A549 (cell line): ENCODE results near the gene FGGY. TPM values are rescaled to one million over a fixed set of nuclear protein-coding genes. Genes with fewer than 3 reads are reported as not detected.

Source experiments
- ATAC-seq, 2 experiments: fragments of 200-7000 bp in 1 of 2; fragments of >200 bp in 1 of 2; cut with Nextera tagmentation in 1 of 2; cut with Tn5 transposase in 1 of 2; 3 replicates each; pipeline versions ENCODE4 v1.8.0 to v1.9.1; 2018 to 2020; ENCODE audit warnings: mild to moderate bottlenecking in 1 of 2, moderate library complexity in 1 of 2
- CTCF ChIA-PET: fragments of 300-600 bp; sonication (Branson Sonifier 250); formaldehyde crosslinking; extraction: SDS; loops from one replicate; lab custom pipeline; 2021; ENCODE audit warnings: antibody characterized with exemption, inconsistent platforms; lab: Yijun Ruan, JAX
- POLR2A ChIA-PET: fragments of 350-600 bp; formaldehyde crosslinking; extraction: SDS; loops from one replicate; lab custom pipeline; 2021; ENCODE audit warnings: antibody characterized with exemption, inconsistent platforms; lab: Yijun Ruan, JAX
- DNase-seq, 2 experiments: peaks; one replicate each; pipeline versions ENCODE4 v3.0.0 to v3.0.0-alpha.2; 2011 to 2016; ENCODE audit warnings: low read depth in 1 of 2, low spot score in 1 of 2
- FAIRE-seq: peaks from 2 replicates; lab custom pipeline; 2011; peaks lifted over from hg19 to GRCh38; lab: Jason Lieb, UNC
- H3K27ac ChIP-seq, 2 experiments: fragments of >200 bp; sonication (Bioruptor Twin); formaldehyde crosslinking; 3 replicates each; pipeline ENCODE4 v1.5.1; 2016 to 2017
- H3K4me1 ChIP-seq: fragments of >200 bp; sonication (Bioruptor Twin); formaldehyde crosslinking; 3 replicates; pipeline ENCODE4 v1.6.1; 2016
- H3K4me2 ChIP-seq: fragments of >200 bp; sonication (Bioruptor Twin); formaldehyde crosslinking; 3 replicates; pipeline ENCODE4 v1.6.1; 2016
- H3K4me3 ChIP-seq: fragments of >200 bp; sonication (Bioruptor Twin); formaldehyde crosslinking; 3 replicates; pipeline ENCODE4 v1.5.1; 2016
- H3K9me3 ChIP-seq: fragments of >200 bp; sonication (Bioruptor Twin); formaldehyde crosslinking; 3 replicates; pipeline ENCODE4 v1.6.1; 2016
- BHLHE40 ChIP-seq: IDR thresholded peaks from 2 replicates; pipeline ENCODE4 v1.6.1; 2012; ENCODE audit warnings: low read depth, low read length, inconsistent platforms
- CEBPB ChIP-seq, 2 experiments: fragments of >200 bp in 1 of 2; sonication (Bioruptor Twin) in 1 of 2; formaldehyde crosslinking in 1 of 2; IDR thresholded peaks; 2 replicates each; pipeline ENCODE4 v1.6.1; 2012 to 2016
- CHD4 ChIP-seq: fragments of 200-600 bp; sonication (generic); IDR thresholded peaks from 2 replicates; pipeline ENCODE4 v1.6.1; 2016; ENCODE audit warnings: antibody characterized with exemption, mild to moderate bottlenecking, borderline replicate concordance
- EHF ChIP-seq: fragments of 250-450 bp; sonication (Bioruptor Pico); IDR thresholded peaks from 2 replicates; pipeline ENCODE4 v1.5.0; 2020; ENCODE audit warnings: mild to moderate bottlenecking
- EHMT2 ChIP-seq: fragments of 200-600 bp; sonication (generic); IDR thresholded peaks from 2 replicates; pipeline ENCODE4 v1.6.1; 2016; ENCODE audit warnings: antibody characterized with exemption, low read depth, mild to moderate bottlenecking, moderate library complexity
- ESRRA ChIP-seq: fragments of 150-350 bp; IDR thresholded peaks from 2 replicates; pipeline ENCODE4 v1.6.1; 2014; ENCODE audit warnings: mild to moderate bottlenecking, low read length, borderline replicate concordance
- FOSB ChIP-seq: fragments of 250-450 bp; sonication (Bioruptor Pico); IDR thresholded peaks from 2 replicates; pipeline ENCODE4 v1.5.0; 2020; ENCODE audit warnings: mild to moderate bottlenecking, moderate library complexity
- FOSL2 ChIP-seq, 2 experiments: fragments of 450-650 bp in 1 of 2; fragments of >200 bp in 1 of 2; sonication (Bioruptor Twin) in 1 of 2; formaldehyde crosslinking; IDR thresholded peaks; 2 replicates each; pipeline versions ENCODE4 v1.5.0 to v1.6.1; 2016 to 2020; ENCODE audit warnings: mild to moderate bottlenecking in 1 of 2, moderate library complexity in 1 of 2
- FOXS1 ChIP-seq: fragments of 250-450 bp; sonication (Bioruptor Pico); IDR thresholded peaks from 2 replicates; pipeline ENCODE4 v1.5.0; 2020; ENCODE audit warnings: mild to moderate bottlenecking, moderate library complexity
- HDAC2 ChIP-seq: fragments of 200-600 bp; sonication (generic); IDR thresholded peaks from 2 replicates; pipeline ENCODE4 v1.6.1; 2016
- HOXB13 ChIP-seq: fragments of 250-450 bp; sonication (Bioruptor Pico); IDR thresholded peaks from 2 replicates; pipeline ENCODE4 v1.5.0; 2020; ENCODE audit warnings: low read depth, mild to moderate bottlenecking, moderate library complexity
- JUN ChIP-seq, 2 experiments: fragments of >200 bp; sonication (Bioruptor Twin); formaldehyde crosslinking; IDR thresholded peaks; 2 replicates in 1 of 2; 3 replicates in 1 of 2; pipeline ENCODE4 v1.6.1; 2016 to 2017
- MAFK ChIP-seq: fragments of 450-650 bp; IDR thresholded peaks from 2 replicates; pipeline ENCODE4 v1.6.1; 2014; ENCODE audit not compliant: partially characterized antibody
- MAZ ChIP-seq: fragments of 150-350 bp; IDR thresholded peaks from 2 replicates; pipeline ENCODE4 v1.6.1; 2014; ENCODE audit warnings: antibody characterized with exemption, low read depth, low read length, borderline replicate concordance
- MYC ChIP-seq: IDR thresholded peaks from 2 replicates; pipeline ENCODE4 v1.6.1; 2012; ENCODE audit warnings: mild to moderate bottlenecking, inconsistent platforms, low read length, improper control_type of control experiment, borderline replicate concordance
- NR3C1 ChIP-seq: fragments of >200 bp; sonication (Bioruptor Twin); formaldehyde crosslinking; IDR thresholded peaks from 3 replicates; pipeline ENCODE4 v1.6.1; 2017
- PHF8 ChIP-seq: fragments of 200-600 bp; sonication (generic); IDR thresholded peaks from 2 replicates; pipeline ENCODE4 v1.6.1; 2016; ENCODE audit warnings: low read depth, mild to moderate bottlenecking, antibody characterized with exemption, moderate library complexity, borderline replicate concordance
- RARB ChIP-seq: fragments of 250-450 bp; sonication (Bioruptor Pico); IDR thresholded peaks from 2 replicates; pipeline ENCODE4 v1.8.0; 2021; ENCODE audit warnings: mild to moderate bottlenecking, moderate library complexity
- REST ChIP-seq: fragments of 200-600 bp; sonication (generic); IDR thresholded peaks from 2 replicates; pipeline ENCODE4 v1.6.1; 2016; ENCODE audit warnings: antibody characterized with exemption, mild to moderate bottlenecking, moderate library complexity
- TFCP2L1 ChIP-seq: fragments of 250-450 bp; sonication (Bioruptor Pico); IDR thresholded peaks from 2 replicates; pipeline ENCODE4 v1.5.0; 2021; ENCODE audit warnings: mild to moderate bottlenecking
- ZFP36 ChIP-seq: fragments of 450-650 bp; IDR thresholded peaks from 2 replicates; pipeline ENCODE4 v1.6.1; 2014; ENCODE audit warnings: borderline replicate concordance; ENCODE audit not compliant: partially characterized antibody
- WGBS: methylation state at CpG from one replicate; pipeline ENCODE4 v1.1.6; 2017; ENCODE audit errors: missing lambda C conversion rate; 5-methylcytosine and 5-hydroxymethylcytosine counted together
- polyA plus RNA-seq, 4 experiments: library from polyadenylated mRNA; depleted of rRNA in 3 of 4; stranded (reverse); fragments of >200 nt; fragmentation: RNase III in 1 of 4; extraction: RNeasy Plus Mini Kit Qiagen cat#74134 plus additional on column Dnase treatment in 1 of 4; gene quantifications; 2 replicates in 3 of 4; 3 replicates in 1 of 4; pipeline ENCODE4 v1.2.3, GENCODE V29; 2011 to 2017
- TF ChIP-seq, protein P1 (sequence below): IDR thresholded peaks from 2 replicates; pipeline ENCODE4 v1.6.1; 2012
- TF ChIP-seq, protein P2 (sequence below): fragments of 450-650 bp; IDR thresholded peaks from 2 replicates; pipeline ENCODE4 v1.6.1; 2014; ENCODE audit warnings: antibody characterized with exemption
- TF ChIP-seq, protein P3 (sequence below): fragments of 250-450 bp; sonication (Bioruptor Pico); IDR thresholded peaks from 2 replicates; pipeline ENCODE4 v1.5.0; 2021; ENCODE audit warnings: mild to moderate bottlenecking, moderate library complexity, borderline replicate concordance

Gene FGGY
- polyA plus RNA-seq, 2 of the 4 experiments (the other 2 are of a cell fraction) = 2.9 to 4.8 TPM

DNA sequence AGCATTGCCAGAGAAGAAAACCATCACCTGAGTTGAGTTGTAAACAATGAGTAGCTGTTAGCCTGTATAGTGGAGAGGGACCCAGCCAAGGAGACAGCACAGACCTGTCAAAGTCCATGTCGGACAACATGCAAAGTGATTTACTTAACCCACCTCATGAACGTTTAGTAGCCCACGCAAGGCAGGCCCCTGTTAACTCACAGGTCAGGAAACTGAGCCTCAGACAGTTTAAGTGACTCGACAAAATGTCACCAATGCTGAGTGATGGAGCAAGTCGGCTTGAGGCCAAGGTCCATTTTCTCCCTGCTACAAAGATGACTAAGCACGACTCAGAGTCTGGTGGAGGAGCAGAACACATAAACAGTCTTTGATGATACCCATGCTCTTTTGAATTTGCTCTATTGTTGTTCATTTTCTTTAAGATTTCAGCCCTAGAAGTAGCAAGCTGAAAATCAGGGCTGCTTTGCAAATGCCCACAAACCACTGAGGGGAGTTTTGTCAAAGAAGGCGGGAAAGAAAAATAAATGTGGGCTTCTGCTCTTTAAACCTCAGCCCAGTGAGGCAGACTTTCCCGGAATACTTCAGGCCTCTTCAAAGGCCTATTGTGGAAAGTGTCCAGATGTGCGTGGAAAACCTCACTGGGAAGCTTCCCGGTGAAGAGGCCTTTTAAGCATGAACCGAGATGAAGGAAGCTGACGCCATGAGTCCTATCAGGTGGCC lies 434.0 kb downstream of the FGGY start (continued):
- TF ChIP-seq CHD4 = no peak
- TF ChIP-seq FOSB (CRISPR knock-in tag) = no peak
- TF ChIP-seq, protein P1, sequence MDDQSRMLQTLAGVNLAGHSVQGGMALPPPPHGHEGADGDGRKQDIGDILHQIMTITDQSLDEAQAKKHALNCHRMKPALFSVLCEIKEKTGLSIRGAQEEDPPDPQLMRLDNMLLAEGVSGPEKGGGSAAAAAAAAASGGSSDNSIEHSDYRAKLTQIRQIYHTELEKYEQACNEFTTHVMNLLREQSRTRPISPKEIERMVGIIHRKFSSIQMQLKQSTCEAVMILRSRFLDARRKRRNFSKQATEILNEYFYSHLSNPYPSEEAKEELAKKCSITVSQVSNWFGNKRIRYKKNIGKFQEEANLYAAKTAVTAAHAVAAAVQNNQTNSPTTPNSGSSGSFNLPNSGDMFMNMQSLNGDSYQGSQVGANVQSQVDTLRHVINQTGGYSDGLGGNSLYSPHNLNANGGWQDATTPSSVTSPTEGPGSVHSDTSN = no peak
- TF ChIP-seq TFCP2L1 (CRISPR knock-in tag) = no peak
- TF ChIP-seq ZFP36 = no peak
- TF ChIP-seq PHF8 = no peak
- no peak for TF ChIP-seq RARB (CRISPR knock-in tag)
- TF ChIP-seq BHLHE40 = no peak
- TF ChIP-seq CEBPB (IDR thresholded peaks at IDR 0.05) = no peak; a peak in 1 of 4 replicates
- no peak for TF ChIP-seq EHF (CRISPR knock-in tag)
- no peak for TF ChIP-seq REST

GRCh38 chr1:59731591-59731990 lies 434.7 kb downstream of the FGGY start:
- Histone ChIP-seq H3K9me3 (no peaks in the 10 kb centered on the region; the same call in 1 of the 3 replicates), H3K4me2 (peak overlapping the region; percentile 66), H3K4me1 (peaks cover 24% of the 10 kb centered on the region), H3K4me3 (no peak overlapping the region), H3K27ac (peak overlapping the region; percentile 91 to 92)
- CTCF ChIA-PET = interaction anchor here (1.1 to 2.0 kb wide), 2 partner anchors 28 to 32 kb away, joined by 3 to 6 read pairs; no protein-coding TSS in a partner anchor
- TF ChIP-seq EHMT2 (no peak), JUN (IDR thresholded peaks at IDR 0.05) (no peak), MAZ (no peak), HOXB13 (no peak), HDAC2 (no peak), NR3C1 (no peak), MAFK (no peak), BHLHE40 (no peak), MYC (no peak), ESRRA (no peak), FOXS1 (CRISPR knock-in tag) (no peak), FOSL2 (IDR thresholded peaks at IDR 0.05) (no peak), FOSL2 (CRISPR knock-in tag; IDR thresholded peaks at IDR 0.05) (no peak)
- TF ChIP-seq, protein P2, sequence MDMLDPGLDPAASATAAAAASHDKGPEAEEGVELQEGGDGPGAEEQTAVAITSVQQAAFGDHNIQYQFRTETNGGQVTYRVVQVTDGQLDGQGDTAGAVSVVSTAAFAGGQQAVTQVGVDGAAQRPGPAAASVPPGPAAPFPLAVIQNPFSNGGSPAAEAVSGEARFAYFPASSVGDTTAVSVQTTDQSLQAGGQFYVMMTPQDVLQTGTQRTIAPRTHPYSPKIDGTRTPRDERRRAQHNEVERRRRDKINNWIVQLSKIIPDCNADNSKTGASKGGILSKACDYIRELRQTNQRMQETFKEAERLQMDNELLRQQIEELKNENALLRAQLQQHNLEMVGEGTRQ = no peak
- TF ChIP-seq, protein P3, sequence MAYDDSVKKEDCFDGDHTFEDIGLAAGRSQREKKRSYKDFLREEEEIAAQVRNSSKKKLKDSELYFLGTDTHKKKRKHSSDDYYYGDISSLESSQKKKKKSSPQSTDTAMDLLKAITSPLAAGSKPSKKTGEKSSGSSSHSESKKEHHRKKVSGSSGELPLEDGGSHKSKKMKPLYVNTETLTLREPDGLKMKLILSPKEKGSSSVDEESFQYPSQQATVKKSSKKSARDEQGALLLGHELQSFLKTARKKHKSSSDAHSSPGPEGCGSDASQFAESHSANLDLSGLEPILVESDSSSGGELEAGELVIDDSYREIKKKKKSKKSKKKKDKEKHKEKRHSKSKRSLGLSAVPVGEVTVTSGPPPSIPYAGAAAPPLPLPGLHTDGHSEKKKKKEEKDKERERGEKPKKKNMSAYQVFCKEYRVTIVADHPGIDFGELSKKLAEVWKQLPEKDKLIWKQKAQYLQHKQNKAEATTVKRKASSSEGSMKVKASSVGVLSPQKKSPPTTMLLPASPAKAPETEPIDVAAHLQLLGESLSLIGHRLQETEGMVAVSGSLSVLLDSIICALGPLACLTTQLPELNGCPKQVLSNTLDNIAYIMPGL = no peak
- no peak for FAIRE-seq
- WGBS = 100% methylated on average over 1 of the region's 1 CpG
- DNase-seq = no peak
- POLR2A ChIA-PET = no interaction called here
- no peak for ATAC-seq
